GM12878 (cell line): Measurements from ENCODE around the gene RNASEH2A. TPM values are rescaled to one million over a fixed set of nuclear protein-coding genes. Genes with fewer than 3 reads are reported as not detected.

ENCODE experiments used
- ATF2 ChIP-seq: IDR thresholded peaks from 2 replicates; pipeline ENCODE4 v1.6.1; 2012; ENCODE audit warnings: low read length, inconsistent platforms
- BRCA1 ChIP-seq: IDR thresholded peaks from 2 replicates; pipeline ENCODE4 v1.6.1; 2011; ENCODE audit warnings: low read depth, low read length, improper control_type of control experiment
- CBFB ChIP-seq: IDR thresholded peaks from 2 replicates; pipeline ENCODE4 v1.6.1; 2016; ENCODE audit warnings: antibody characterized with exemption, low read depth
- IKZF2 ChIP-seq, 2 experiments: fragments of 450-650 bp; IDR thresholded peaks; 2 replicates each; pipeline ENCODE4 v1.6.1; 2017; ENCODE audit warnings: mild to moderate bottlenecking in 2 of 2, moderate library complexity in 2 of 2
- KDM1A ChIP-seq: fragments of 200-600 bp; sonication (generic); IDR thresholded peaks from 2 replicates; pipeline ENCODE4 v1.6.1; 2016; ENCODE audit warnings: borderline replicate concordance
- LARP7 ChIP-seq: fragments of 450-650 bp; IDR thresholded peaks from 2 replicates; pipeline ENCODE4 v1.6.1; 2017; ENCODE audit warnings: mild to moderate bottlenecking
- MEF2A ChIP-seq: IDR thresholded peaks from 2 replicates; pipeline ENCODE4 v1.6.1; 2011; ENCODE audit warnings: low read depth, mild to moderate bottlenecking, low read length, moderate library complexity; ENCODE audit not compliant: insufficient read depth
- NFIC ChIP-seq: IDR thresholded peaks from 2 replicates; pipeline ENCODE4 v1.6.1; 2012; ENCODE audit warnings: low read depth, mild to moderate bottlenecking, inconsistent platforms, low read length, moderate library complexity
- NR2C2 ChIP-seq: IDR thresholded peaks from 2 replicates; pipeline ENCODE4 v1.6.1; 2011; ENCODE audit warnings: borderline replicate concordance, low read depth; ENCODE audit not compliant: control insufficient read depth, insufficient read length
- PML ChIP-seq: IDR thresholded peaks from 2 replicates; pipeline ENCODE4 v1.6.1; 2012; ENCODE audit warnings: low read length, inconsistent platforms
- RELA ChIP-seq: fragments of 450-650 bp; IDR thresholded peaks from 2 replicates; pipeline ENCODE4 v1.8.0; 2014; ENCODE audit warnings: borderline replicate concordance; ENCODE audit not compliant: partially characterized antibody
- SIN3A ChIP-seq: IDR thresholded peaks from 2 replicates; pipeline ENCODE4 v1.6.1; 2012; ENCODE audit warnings: low read depth, low read length, improper control_type of control experiment
- SUZ12 ChIP-seq: fragments of 200-600 bp; sonication (generic); IDR thresholded peaks from one replicate; pipeline ENCODE4 v1.6.1; 2018; ENCODE audit warnings: antibody characterized with exemption, mild to moderate bottlenecking; ENCODE audit not compliant: unreplicated experiment
- YBX1 ChIP-seq: fragments of 450-650 bp; IDR thresholded peaks from 2 replicates; pipeline ENCODE4 v1.6.1; 2016; ENCODE audit warnings: antibody characterized with exemption
- ZNF274 ChIP-seq: IDR thresholded peaks from one replicate; pipeline ENCODE4 v1.8.0; 2011; ENCODE audit not compliant: insufficient read length, insufficient read depth
- polyA plus RNA-seq, 11 experiments: library from polyadenylated mRNA; depleted of rRNA in 4 of 11; unstranded in 6 of 11; stranded (reverse) in 5 of 11; fragments of >200 nt; fragmentation: Nextera tagmentation in 4 of 11; fragmentation: Illumina TruSeq in 1 of 11; extraction: Ambion mirVana in 4 of 11; extraction: Trizol in 1 of 11; gene quantifications; 1 replicate in 1 of 11; 2 replicates in 10 of 11; pipeline versions ENCODE4 v1.2.1 to v1.2.3, GENCODE V29; 2011 to 2016; ENCODE audit warnings: inconsistent platforms in 2 of 11, missing spikeins in 2 of 11, low read depth in 1 of 11
- total RNA-seq, 4 experiments: library from RNA; depleted of rRNA in 3 of 4; stranded (reverse); fragments of >200 nt in 3 of 4; fragmentation: Illumina TruSeq in 1 of 4; extraction: Trizol in 1 of 4; gene quantifications; 2 replicates each; pipeline versions ENCODE4 v1.2.1 to v1.2.3, GENCODE V29; 2013 to 2021
- TF ChIP-seq, protein P1 (sequence below): fragments of 450-650 bp; IDR thresholded peaks from 2 replicates; pipeline ENCODE4 v1.6.1; 2016; ENCODE audit warnings: mild to moderate bottlenecking
- TF ChIP-seq, protein P2 (sequence below): IDR thresholded peaks from 2 replicates; pipeline ENCODE4 v1.6.1; 2012; ENCODE audit warnings: improper control_type of control experiment, low read depth, low read length; ENCODE audit not compliant: insufficient replicate concordance
- TF ChIP-seq, protein P3 (sequence below): IDR thresholded peaks from 2 replicates; pipeline ENCODE4 v1.6.1; 2012; ENCODE audit warnings: mild to moderate bottlenecking, low read depth, low read length

Gene RNASEH2A
- total and polyA plus RNA-seq, 10 of the 15 experiments (the other 5 are each of a cell fraction or from before 2014, with no cell fraction given), result 17.4 to 103 (median 40.4) TPM

DNA sequence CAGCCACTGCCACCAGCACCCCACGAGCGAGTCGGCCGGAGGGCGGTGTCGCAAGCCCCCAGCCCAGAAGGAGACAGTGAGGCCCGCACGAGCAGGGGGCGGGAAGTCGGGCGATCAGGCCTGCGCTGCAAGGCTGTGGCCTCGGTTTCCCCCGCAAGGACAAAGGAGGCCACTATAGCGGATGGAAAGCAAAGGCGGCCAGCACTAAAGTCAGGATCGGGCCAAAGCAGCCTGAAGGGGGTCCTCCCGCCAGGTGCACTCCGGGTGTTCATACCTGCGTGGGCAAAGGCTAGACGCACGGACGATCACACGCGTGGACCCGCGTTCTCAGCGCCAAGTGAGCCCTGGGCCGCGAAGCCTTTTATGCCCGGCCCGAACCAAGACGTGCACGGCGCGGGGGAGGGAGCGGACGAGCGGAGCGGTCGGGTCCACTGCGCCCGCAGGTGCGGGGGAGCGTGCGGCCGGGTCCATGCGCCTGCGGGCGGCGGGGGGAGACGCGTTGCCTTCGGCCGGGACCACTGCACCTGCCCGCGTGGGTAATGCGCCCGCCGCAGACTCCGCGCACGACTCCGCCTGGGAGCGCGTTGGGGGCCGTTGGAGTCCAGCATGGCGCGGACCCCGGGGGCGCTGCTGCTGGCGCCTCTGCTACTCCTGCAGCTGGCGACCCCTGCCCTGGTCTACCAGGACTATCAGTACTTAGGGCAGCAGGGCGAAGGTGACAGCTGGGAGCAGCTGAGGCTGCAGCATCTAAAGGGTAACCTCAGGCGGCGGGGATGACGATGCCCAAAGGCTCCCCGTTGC lies 4.7 kb upstream of the RNASEH2A start, which contains the start of the genes PRDX2 and THSD8 (continued):
- TF ChIP-seq RELA, result peak; percentile 57
- TF ChIP-seq, protein P1, sequence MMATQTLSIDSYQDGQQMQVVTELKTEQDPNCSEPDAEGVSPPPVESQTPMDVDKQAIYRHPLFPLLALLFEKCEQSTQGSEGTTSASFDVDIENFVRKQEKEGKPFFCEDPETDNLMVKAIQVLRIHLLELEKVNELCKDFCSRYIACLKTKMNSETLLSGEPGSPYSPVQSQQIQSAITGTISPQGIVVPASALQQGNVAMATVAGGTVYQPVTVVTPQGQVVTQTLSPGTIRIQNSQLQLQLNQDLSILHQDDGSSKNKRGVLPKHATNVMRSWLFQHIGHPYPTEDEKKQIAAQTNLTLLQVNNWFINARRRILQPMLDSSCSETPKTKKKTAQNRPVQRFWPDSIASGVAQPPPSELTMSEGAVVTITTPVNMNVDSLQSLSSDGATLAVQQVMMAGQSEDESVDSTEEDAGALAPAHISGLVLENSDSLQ, result no peak
- no peak for TF ChIP-seq KDM1A
- no peak for TF ChIP-seq MEF2A
- TF ChIP-seq ZNF274, result no peak
- peak; percentile 69; the same call in 1 of the 2 replicates for TF ChIP-seq CBFB
- no peak for TF ChIP-seq NFIC
- 0 out of 2 replicates have a peak, but pooled peaks have one; percentile 34 for TF ChIP-seq BRCA1
- TF ChIP-seq, protein P2, sequence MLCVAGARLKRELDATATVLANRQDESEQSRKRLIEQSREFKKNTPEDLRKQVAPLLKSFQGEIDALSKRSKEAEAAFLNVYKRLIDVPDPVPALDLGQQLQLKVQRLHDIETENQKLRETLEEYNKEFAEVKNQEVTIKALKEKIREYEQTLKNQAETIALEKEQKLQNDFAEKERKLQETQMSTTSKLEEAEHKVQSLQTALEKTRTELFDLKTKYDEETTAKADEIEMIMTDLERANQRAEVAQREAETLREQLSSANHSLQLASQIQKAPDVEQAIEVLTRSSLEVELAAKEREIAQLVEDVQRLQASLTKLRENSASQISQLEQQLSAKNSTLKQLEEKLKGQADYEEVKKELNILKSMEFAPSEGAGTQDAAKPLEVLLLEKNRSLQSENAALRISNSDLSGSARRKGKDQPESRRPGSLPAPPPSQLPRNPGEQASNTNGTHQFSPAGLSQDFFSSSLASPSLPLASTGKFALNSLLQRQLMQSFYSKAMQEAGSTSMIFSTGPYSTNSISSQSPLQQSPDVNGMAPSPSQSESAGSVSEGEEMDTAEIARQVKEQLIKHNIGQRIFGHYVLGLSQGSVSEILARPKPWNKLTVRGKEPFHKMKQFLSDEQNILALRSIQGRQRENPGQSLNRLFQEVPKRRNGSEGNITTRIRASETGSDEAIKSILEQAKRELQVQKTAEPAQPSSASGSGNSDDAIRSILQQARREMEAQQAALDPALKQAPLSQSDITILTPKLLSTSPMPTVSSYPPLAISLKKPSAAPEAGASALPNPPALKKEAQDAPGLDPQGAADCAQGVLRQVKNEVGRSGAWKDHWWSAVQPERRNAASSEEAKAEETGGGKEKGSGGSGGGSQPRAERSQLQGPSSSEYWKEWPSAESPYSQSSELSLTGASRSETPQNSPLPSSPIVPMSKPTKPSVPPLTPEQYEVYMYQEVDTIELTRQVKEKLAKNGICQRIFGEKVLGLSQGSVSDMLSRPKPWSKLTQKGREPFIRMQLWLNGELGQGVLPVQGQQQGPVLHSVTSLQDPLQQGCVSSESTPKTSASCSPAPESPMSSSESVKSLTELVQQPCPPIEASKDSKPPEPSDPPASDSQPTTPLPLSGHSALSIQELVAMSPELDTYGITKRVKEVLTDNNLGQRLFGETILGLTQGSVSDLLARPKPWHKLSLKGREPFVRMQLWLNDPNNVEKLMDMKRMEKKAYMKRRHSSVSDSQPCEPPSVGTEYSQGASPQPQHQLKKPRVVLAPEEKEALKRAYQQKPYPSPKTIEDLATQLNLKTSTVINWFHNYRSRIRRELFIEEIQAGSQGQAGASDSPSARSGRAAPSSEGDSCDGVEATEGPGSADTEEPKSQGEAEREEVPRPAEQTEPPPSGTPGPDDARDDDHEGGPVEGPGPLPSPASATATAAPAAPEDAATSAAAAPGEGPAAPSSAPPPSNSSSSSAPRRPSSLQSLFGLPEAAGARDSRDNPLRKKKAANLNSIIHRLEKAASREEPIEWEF, result no peak
- no peak for TF ChIP-seq NR2C2
- peak; percentile 92 for TF ChIP-seq LARP7
- TF ChIP-seq SUZ12, result no peak
- TF ChIP-seq SIN3A, result peak; percentile 54; the same call in 1 of the 2 replicates
- no peak for TF ChIP-seq YBX1
- TF ChIP-seq IKZF2 (IDR thresholded peaks at IDR 0.05), result no peak
- TF ChIP-seq, protein P3, sequence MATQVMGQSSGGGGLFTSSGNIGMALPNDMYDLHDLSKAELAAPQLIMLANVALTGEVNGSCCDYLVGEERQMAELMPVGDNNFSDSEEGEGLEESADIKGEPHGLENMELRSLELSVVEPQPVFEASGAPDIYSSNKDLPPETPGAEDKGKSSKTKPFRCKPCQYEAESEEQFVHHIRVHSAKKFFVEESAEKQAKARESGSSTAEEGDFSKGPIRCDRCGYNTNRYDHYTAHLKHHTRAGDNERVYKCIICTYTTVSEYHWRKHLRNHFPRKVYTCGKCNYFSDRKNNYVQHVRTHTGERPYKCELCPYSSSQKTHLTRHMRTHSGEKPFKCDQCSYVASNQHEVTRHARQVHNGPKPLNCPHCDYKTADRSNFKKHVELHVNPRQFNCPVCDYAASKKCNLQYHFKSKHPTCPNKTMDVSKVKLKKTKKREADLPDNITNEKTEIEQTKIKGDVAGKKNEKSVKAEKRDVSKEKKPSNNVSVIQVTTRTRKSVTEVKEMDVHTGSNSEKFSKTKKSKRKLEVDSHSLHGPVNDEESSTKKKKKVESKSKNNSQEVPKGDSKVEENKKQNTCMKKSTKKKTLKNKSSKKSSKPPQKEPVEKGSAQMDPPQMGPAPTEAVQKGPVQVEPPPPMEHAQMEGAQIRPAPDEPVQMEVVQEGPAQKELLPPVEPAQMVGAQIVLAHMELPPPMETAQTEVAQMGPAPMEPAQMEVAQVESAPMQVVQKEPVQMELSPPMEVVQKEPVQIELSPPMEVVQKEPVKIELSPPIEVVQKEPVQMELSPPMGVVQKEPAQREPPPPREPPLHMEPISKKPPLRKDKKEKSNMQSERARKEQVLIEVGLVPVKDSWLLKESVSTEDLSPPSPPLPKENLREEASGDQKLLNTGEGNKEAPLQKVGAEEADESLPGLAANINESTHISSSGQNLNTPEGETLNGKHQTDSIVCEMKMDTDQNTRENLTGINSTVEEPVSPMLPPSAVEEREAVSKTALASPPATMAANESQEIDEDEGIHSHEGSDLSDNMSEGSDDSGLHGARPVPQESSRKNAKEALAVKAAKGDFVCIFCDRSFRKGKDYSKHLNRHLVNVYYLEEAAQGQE, result no peak
- TF ChIP-seq ATF2, result no peak
- peak; percentile 73; the same call in 1 of the 2 replicates for TF ChIP-seq PML
